ENCODE data around the gene SLC2A4RG. TPM values are rescaled to one million over a fixed set of nuclear protein-coding genes. Genes with fewer than 3 reads are reported as not detected.

The SLC2A4RG gene
- total RNA-seq, 3 donors from 2014 or later (not counting 1 experiment from before 2014, with no cell fraction given) = 90.4 to 100 (median 95.5) TPM

DNA sequence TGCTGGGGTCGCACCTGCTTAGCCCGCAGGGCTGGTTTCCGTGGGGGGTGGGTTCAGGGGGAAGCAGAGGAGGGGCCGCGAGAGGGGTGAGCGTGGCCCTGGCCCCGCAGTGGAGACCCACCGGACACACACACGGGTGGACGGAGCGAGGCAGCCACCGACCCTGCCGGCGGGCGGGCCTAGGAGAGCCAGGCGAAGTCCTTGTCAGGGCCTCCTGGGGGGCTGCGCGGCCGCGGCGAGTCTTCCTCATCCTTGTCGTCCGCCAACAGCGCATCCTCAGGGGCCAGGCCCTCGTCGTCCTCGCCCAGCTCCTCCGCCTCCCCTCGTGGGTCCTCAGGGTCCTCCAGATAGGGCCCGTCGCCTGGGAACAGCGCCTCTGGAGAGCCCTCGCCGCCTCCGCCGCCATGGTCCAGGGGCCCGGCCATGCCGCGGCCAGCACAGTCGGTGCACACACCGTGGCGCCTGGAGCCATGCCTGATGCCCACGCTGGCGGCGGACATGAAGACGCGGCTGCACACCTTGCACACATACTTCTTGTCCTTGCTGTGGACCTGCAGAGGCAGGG is 7.3 kb downstream of the SLC2A4RG start:
- ATAC-seq (no peak), DNase-seq (no peak)
- no peaks in the 10 kb centered on the region for H3K27me3 Mint-ChIP-seq (ENCODE audit: low read depth in 2 of 2)
- Histone ChIP-seq H3K4me1 (ENCODE audit: control insufficient read depth, insufficient read depth, low read length) (peaks cover 23% of the 10 kb centered on the region), H3K4me3 (ENCODE audit: low read length) (no peak overlapping the region), H3K27ac (ENCODE audit: low read length) (no peak overlapping the region), H3K36me3 (ENCODE audit: control insufficient read depth, insufficient read depth, low read length) (peaks cover 6% of the 10 kb centered on the region), H3K27me3 (ENCODE audit: control insufficient read depth, insufficient read depth, low read length) (no peaks in the 10 kb centered on the region), H3K9me3 (ENCODE audit: control insufficient read depth, insufficient read depth, low read length) (no peaks in the 10 kb centered on the region)
- no peaks in the 10 kb centered on the region for H3K36me3 Mint-ChIP-seq
- TF ChIP-seq CTCF (IDR thresholded peaks at IDR 0.05) = no peak
- no peak overlapping the region for H3K27ac Mint-ChIP-seq
- WGBS (ENCODE audit: insufficient coverage) = 95% methylated on average over 47 of the region's 47 CpGs
- no peaks in the 10 kb centered on the region for H3K9me3 Mint-ChIP-seq
- no peak overlapping the region for H3K4me3 Mint-ChIP-seq
- intact Hi-C loops (cut with micrococcal nuclease) = no loop called here
- peaks cover 0 to 6% of the 10 kb centered on the region in 2 donors for H3K4me1 Mint-ChIP-seq

DNA sequence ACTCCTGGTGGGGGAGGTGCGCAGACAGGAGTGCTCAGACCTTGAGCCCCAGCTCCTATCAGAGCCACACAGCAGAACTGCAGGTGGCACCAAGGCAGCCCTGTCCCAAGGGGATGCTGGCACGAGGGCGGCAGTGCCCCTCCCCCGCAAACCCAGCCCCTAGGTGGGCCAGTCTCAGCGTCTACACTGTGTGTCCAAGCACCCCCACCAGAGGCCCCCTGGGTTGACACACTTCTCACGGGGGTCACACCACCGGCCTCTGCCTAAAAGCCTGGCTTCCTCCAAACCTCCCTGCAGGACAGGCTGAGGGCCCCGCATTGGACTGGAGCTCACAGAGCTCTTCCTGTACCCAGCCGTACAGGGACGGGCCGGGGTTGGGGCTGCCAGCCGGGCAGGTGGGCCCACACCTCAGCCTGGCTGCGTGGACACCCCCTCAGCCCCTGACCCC is 8.1 kb downstream of the SLC2A4RG start:
- Histone ChIP-seq H3K27me3 (ENCODE audit: control insufficient read depth, insufficient read depth, low read length) (no peaks in the 10 kb centered on the region), H3K4me3 (ENCODE audit: low read length) (no peak overlapping the region), H3K9me3 (ENCODE audit: control insufficient read depth, insufficient read depth, low read length) (no peaks in the 10 kb centered on the region), H3K27ac (ENCODE audit: low read length) (no peak overlapping the region), H3K36me3 (ENCODE audit: control insufficient read depth, insufficient read depth, low read length) (peaks cover 2% of the 10 kb centered on the region), H3K4me1 (ENCODE audit: control insufficient read depth, insufficient read depth, low read length) (peaks cover 25% of the 10 kb centered on the region)
- ATAC-seq (no peak), DNase-seq (no peak)
- WGBS (ENCODE audit: insufficient coverage) = 88% methylated on average over 13 of the region's 13 CpGs
- intact Hi-C loops (cut with micrococcal nuclease) = no loop called here
- Mint-ChIP-seq H3K4me1 (peaks cover 0 to 9% of the 10 kb centered on the region in 2 donors), H3K9me3 (no peaks in the 10 kb centered on the region), H3K36me3 (no peaks in the 10 kb centered on the region), H3K4me3 (no peak overlapping the region), H3K27me3 (ENCODE audit: low read depth in 2 of 2) (no peaks in the 10 kb centered on the region), H3K27ac (no peak overlapping the region)
- no peak for TF ChIP-seq CTCF (IDR thresholded peaks at IDR 0.05)

- DNase-seq = no peak
- intact Hi-C loops (cut with micrococcal nuclease) = no loop called here
- Histone ChIP-seq H3K36me3 (ENCODE audit: control insufficient read depth, insufficient read depth, low read length) (no peaks in the 10 kb centered on the region), H3K27ac (ENCODE audit: low read length) (no peak overlapping the region), H3K27me3 (ENCODE audit: control insufficient read depth, insufficient read depth, low read length) (no peaks in the 10 kb centered on the region), H3K9me3 (ENCODE audit: control insufficient read depth, insufficient read depth, low read length) (no peaks in the 10 kb centered on the region), H3K4me3 (ENCODE audit: low read length) (no peak overlapping the region), H3K4me1 (ENCODE audit: control insufficient read depth, insufficient read depth, low read length) (peaks cover 25% of the 10 kb centered on the region)
- no peaks in the 10 kb centered on the region for H3K9me3 Mint-ChIP-seq
- WGBS (ENCODE audit: insufficient coverage) = 89% methylated on average over 17 of the region's 20 CpGs
- no peak overlapping the region for H3K4me3 Mint-ChIP-seq
- no peak for TF ChIP-seq CTCF (IDR thresholded peaks at IDR 0.05)
- ATAC-seq = no peak
- no peaks in the 10 kb centered on the region for H3K36me3 Mint-ChIP-seq
- H3K4me1 Mint-ChIP-seq = peaks cover 0 to 9% of the 10 kb centered on the region in 2 donors
- H3K27ac Mint-ChIP-seq = no peak overlapping the region
- H3K27me3 Mint-ChIP-seq (ENCODE audit: low read depth in 2 of 2) = no peaks in the 10 kb centered on the region
These were observed 8.7 kb downstream of the SLC2A4RG start for GRCh38 chr20:63748070-63748933.

Data from natural killer cell (primary cell).